ENCODE data around the gene POLN.

DNA sequence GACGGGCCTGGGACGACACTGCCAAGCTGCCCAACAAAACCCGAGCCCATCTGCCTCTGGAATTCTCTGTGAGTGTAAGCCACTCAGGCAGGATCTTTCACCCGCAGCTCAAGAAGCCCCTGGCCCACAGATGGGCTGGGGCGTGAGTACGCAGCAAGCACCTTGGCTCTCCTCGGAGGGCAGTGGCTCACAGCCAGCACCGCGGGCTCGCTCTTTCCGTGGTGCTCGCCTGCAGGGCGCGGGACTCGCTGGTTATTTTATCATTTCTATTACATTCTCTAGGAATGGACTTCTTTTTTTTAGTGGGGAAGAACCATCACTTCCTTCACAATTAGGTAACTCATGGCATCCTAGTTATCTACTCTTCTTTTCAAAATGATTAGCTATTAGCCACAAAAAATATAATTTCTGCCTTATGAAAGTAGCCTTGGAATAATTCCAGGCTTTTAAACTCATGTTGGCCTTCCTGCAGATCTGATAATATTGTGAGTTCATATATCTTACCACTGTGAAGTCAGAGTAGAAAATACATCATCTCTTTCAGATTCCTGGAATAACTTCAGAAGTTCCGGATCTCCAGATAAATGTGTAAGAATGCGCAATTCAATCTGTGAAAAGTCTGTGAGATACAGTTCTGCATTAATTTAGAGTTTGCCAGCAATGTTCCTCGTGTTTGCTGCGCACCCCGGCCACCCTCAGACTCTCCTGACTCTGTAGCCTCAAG lies 114.2 kb downstream of the POLN start:
- TF ChIP-seq, protein P1, sequence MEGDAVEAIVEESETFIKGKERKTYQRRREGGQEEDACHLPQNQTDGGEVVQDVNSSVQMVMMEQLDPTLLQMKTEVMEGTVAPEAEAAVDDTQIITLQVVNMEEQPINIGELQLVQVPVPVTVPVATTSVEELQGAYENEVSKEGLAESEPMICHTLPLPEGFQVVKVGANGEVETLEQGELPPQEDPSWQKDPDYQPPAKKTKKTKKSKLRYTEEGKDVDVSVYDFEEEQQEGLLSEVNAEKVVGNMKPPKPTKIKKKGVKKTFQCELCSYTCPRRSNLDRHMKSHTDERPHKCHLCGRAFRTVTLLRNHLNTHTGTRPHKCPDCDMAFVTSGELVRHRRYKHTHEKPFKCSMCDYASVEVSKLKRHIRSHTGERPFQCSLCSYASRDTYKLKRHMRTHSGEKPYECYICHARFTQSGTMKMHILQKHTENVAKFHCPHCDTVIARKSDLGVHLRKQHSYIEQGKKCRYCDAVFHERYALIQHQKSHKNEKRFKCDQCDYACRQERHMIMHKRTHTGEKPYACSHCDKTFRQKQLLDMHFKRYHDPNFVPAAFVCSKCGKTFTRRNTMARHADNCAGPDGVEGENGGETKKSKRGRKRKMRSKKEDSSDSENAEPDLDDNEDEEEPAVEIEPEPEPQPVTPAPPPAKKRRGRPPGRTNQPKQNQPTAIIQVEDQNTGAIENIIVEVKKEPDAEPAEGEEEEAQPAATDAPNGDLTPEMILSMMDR (conservative IDR thresholded peaks at IDR 0.05): no peak
- TF ChIP-seq EZH2 (IDR thresholded peaks at IDR 0.05; ENCODE audit: low read depth): no peak

All from PC-9 (cell line).